ENCODE data around the gene FRMD4B.

FRMD4B gene

GRCh38 chr3:69390771-69391170 lies 4.9 kb upstream of the FRMD4B start:
- FAIRE-seq (no peak), DNase-seq (ENCODE audit: insufficient read length, low spot score) (no peak)
- TF ChIP-seq CTCF (IDR thresholded peaks at IDR 0.05; ENCODE audit: insufficient read depth, missing control alignments): no peak

GRCh38 chr3:69389520-69390248 lies 3.8 kb upstream of the FRMD4B start:
- TF ChIP-seq CTCF (IDR thresholded peaks at IDR 0.05; ENCODE audit: insufficient read depth, missing control alignments): no peak
- DNase-seq (ENCODE audit: insufficient read length, low spot score): no peak
- FAIRE-seq: no peak

GRCh38 chr3:69388241-69388640 lies 2.4 kb upstream of the FRMD4B start:
- DNase-seq (ENCODE audit: insufficient read length, low spot score) (no peak), FAIRE-seq (no peak)
- TF ChIP-seq CTCF (IDR thresholded peaks at IDR 0.05; ENCODE audit: insufficient read depth, missing control alignments): no peak

GRCh38 chr3:69386556-69387385 lies 883 bp upstream of the FRMD4B start:
- FAIRE-seq (no peak), DNase-seq (ENCODE audit: insufficient read length, low spot score) (no peak)

GRCh38 chr3:69385123-69385722 lies 665 bp downstream of the FRMD4B start:
- DNase-seq (ENCODE audit: insufficient read length, low spot score) (no peak), FAIRE-seq (no peak)
- TF ChIP-seq CTCF (IDR thresholded peaks at IDR 0.05; ENCODE audit: insufficient read depth, missing control alignments): no peak

More at GRCh38 chr3:69386556-69387385, 883 bp upstream of the FRMD4B start:
- TF ChIP-seq CTCF (IDR thresholded peaks at IDR 0.05; ENCODE audit: insufficient read depth, missing control alignments): no peak

- TF ChIP-seq CTCF (IDR thresholded peaks at IDR 0.05; ENCODE audit: insufficient read depth, missing control alignments): no peak
- FAIRE-seq: no peak
- no peak for DNase-seq (ENCODE audit: insufficient read length, low spot score)
Observed at GRCh38 chr3:69384326-69384725, 1.6 kb downstream of the FRMD4B start.

All from D721Med (cell line).